Measurements from ENCODE around the gene ADISSP. TPM values are rescaled to one million over a fixed set of nuclear protein-coding genes. Genes with fewer than 3 reads are reported as not detected.

Gene ADISSP
- total and polyA plus RNA-seq, 2 of the 13 experiments (the other 11 are each of a cell fraction or from before 2014, with no cell fraction given) = 38.3 to 90.6 TPM

DNA sequence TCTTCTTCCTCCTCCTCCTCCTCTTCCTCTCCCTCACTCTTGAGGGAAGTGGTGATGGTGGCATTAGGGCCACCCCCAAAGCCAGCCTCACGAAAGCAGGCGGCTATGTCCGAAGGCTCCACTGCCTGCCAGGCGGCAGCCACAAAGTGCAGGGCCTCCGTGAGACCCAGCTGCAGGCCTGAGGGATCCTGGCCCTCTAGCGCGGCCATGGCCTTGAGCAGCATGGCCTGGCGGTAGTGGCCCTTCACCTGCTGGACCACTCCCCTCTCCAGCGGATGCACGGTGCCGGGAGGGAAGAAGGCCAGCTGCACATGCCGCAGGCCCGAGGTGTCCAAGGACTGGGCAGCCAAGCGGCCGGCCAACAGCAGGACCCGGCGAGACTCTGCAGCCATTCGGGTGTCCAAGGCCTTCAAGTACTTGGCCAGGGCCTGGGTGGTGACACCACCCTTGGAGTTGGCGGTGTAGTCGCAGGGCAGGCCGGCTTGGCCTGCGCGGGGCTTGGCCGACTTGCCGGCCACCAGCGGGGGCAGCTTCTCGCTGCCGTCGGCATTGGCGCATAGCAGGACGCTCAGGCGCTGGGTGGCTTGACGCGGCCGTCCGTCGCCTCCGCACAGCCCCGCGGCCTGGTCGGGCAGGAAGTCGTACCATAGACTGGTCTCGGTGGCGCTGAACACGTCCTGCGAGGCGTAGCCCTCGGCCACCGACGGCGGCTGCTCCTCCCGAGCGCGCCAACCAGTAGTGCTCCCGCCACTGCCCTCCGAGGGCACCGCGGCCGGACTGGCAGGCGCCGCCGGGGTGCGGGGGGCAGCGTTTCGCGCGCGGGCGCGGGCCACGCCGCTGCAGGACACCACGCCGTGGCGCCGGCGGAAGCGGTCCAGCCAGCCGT lies 17.9 kb upstream of the ADISSP start (continued):
- TF ChIP-seq, protein P1, sequence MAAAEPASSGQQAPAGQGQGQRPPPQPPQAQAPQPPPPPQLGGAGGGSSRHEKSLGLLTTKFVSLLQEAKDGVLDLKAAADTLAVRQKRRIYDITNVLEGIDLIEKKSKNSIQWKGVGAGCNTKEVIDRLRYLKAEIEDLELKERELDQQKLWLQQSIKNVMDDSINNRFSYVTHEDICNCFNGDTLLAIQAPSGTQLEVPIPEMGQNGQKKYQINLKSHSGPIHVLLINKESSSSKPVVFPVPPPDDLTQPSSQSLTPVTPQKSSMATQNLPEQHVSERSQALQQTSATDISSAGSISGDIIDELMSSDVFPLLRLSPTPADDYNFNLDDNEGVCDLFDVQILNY (CRISPR knock-in tag; conservative IDR thresholded peaks at IDR 0.05) = no peak
- TF ChIP-seq MAZ (IDR thresholded peaks at IDR 0.05; ENCODE audit: borderline replicate concordance, low read depth, low read length) (no peak), MAZ (CRISPR knock-in tag; IDR thresholded peaks at IDR 0.05; ENCODE audit: low read depth) (no peak), KDM6A (CRISPR knock-in tag; IDR thresholded peaks at IDR 0.05; ENCODE audit: low read depth) (no peak), RCOR2 (CRISPR knock-in tag; IDR thresholded peaks at IDR 0.05) (no peak), CBX2 (IDR thresholded peaks at IDR 0.05; ENCODE audit: low read depth, low read length) (no peak), CBX2 (CRISPR knock-in tag; IDR thresholded peaks at IDR 0.05; ENCODE audit: low read depth) (no peak), MTA1 (CRISPR knock-in tag; IDR thresholded peaks at IDR 0.05; ENCODE audit: borderline replicate concordance) (peak; percentile 87), PHB2 (IDR thresholded peaks at IDR 0.05; ENCODE audit: partially characterized antibody) (no peak), PHF8 (CRISPR knock-in tag; IDR thresholded peaks at IDR 0.05) (no peak), ZNF572 (CRISPR knock-in tag; IDR thresholded peaks at IDR 0.05) (0 out of 2 replicates have a peak, but pooled peaks have one; percentile 83), IRF2 (CRISPR knock-in tag; IDR thresholded peaks at IDR 0.05) (no peak), ZBTB7B (CRISPR knock-in tag; IDR thresholded peaks at IDR 0.05) (no peak), STAG1 (CRISPR knock-in tag; IDR thresholded peaks at IDR 0.05) (no peak), HMGA1 (CRISPR knock-in tag; conservative IDR thresholded peaks at IDR 0.05) (no peak), ETV6 (CRISPR knock-in tag; conservative IDR thresholded peaks at IDR 0.05) (no peak), ZNF839 (CRISPR knock-in tag; IDR thresholded peaks at IDR 0.05; ENCODE audit: borderline replicate concordance) (no peak), ZNF143 (CRISPR knock-in tag; IDR thresholded peaks at IDR 0.05) (no peak), SAFB2 (CRISPR knock-in tag; IDR thresholded peaks at IDR 0.05; ENCODE audit: borderline replicate concordance, low read depth) (0 out of 2 replicates have a peak, but pooled peaks have one; percentile 71), ZNF792 (CRISPR knock-in tag; IDR thresholded peaks at IDR 0.05) (no peak)
- TF ChIP-seq, protein P2, sequence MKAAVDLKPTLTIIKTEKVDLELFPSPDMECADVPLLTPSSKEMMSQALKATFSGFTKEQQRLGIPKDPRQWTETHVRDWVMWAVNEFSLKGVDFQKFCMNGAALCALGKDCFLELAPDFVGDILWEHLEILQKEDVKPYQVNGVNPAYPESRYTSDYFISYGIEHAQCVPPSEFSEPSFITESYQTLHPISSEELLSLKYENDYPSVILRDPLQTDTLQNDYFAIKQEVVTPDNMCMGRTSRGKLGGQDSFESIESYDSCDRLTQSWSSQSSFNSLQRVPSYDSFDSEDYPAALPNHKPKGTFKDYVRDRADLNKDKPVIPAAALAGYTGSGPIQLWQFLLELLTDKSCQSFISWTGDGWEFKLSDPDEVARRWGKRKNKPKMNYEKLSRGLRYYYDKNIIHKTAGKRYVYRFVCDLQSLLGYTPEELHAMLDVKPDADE (CRISPR knock-in tag; IDR thresholded peaks at IDR 0.05) = no peak
- TF ChIP-seq, protein P3, sequence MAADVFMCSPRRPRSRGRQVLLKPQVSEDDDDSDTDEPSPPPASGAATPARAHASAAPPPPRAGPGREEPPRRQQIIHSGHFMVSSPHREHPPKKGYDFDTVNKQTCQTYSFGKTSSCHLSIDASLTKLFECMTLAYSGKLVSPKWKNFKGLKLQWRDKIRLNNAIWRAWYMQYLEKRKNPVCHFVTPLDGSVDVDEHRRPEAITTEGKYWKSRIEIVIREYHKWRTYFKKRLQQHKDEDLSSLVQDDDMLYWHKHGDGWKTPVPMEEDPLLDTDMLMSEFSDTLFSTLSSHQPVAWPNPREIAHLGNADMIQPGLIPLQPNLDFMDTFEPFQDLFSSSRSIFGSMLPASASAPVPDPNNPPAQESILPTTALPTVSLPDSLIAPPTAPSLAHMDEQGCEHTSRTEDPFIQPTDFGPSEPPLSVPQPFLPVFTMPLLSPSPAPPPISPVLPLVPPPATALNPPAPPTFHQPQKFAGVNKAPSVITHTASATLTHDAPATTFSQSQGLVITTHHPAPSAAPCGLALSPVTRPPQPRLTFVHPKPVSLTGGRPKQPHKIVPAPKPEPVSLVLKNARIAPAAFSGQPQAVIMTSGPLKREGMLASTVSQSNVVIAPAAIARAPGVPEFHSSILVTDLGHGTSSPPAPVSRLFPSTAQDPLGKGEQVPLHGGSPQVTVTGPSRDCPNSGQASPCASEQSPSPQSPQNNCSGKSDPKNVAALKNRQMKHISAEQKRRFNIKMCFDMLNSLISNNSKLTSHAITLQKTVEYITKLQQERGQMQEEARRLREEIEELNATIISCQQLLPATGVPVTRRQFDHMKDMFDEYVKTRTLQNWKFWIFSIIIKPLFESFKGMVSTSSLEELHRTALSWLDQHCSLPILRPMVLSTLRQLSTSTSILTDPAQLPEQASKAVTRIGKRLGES (CRISPR knock-in tag; IDR thresholded peaks at IDR 0.05; ENCODE audit: borderline replicate concordance) = no peak
- TF ChIP-seq, protein P4, sequence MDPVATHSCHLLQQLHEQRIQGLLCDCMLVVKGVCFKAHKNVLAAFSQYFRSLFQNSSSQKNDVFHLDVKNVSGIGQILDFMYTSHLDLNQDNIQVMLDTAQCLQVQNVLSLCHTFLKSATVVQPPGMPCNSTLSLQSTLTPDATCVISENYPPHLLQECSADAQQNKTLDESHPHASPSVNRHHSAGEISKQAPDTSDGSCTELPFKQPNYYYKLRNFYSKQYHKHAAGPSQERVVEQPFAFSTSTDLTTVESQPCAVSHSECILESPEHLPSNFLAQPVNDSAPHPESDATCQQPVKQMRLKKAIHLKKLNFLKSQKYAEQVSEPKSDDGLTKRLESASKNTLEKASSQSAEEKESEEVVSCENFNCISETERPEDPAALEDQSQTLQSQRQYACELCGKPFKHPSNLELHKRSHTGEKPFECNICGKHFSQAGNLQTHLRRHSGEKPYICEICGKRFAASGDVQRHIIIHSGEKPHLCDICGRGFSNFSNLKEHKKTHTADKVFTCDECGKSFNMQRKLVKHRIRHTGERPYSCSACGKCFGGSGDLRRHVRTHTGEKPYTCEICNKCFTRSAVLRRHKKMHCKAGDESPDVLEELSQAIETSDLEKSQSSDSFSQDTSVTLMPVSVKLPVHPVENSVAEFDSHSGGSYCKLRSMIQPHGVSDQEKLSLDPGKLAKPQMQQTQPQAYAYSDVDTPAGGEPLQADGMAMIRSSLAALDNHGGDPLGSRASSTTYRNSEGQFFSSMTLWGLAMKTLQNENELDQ (CRISPR knock-in tag; IDR thresholded peaks at IDR 0.05; ENCODE audit: borderline replicate concordance) = no peak

All from HepG2 (cell line).